SK-N-SH (cell line): ENCODE data around the gene AKR1D1.

Experiments used
- EP300 ChIP-seq, 2 experiments: IDR thresholded peaks; 2 replicates each; pipeline versions ENCODE4 v1.4.0 to v1.6.1; 2012; ENCODE audit warnings: borderline replicate concordance in 1 of 2, low read depth in 1 of 2, low read length in 1 of 2
- EZH2phosphoT487 ChIP-seq: fragments of 200-600 bp; sonication (generic); IDR thresholded peaks from 2 replicates; pipeline ENCODE4 v1.6.1; 2017; ENCODE audit warnings: low read depth, mixed run types, mild to moderate bottlenecking, antibody characterized with exemption, moderate library complexity, borderline replicate concordance
- FOXJ3 ChIP-seq: sonication (generic); formaldehyde crosslinking; IDR thresholded peaks from 2 replicates; pipeline ENCODE4 v1.5.1; 2020; ENCODE audit warnings: mild to moderate bottlenecking, missing genetic modification reagents
- MEF2A ChIP-seq: IDR thresholded peaks from 2 replicates; pipeline ENCODE4 v1.4.0; 2012; ENCODE audit warnings: low read depth, borderline replicate concordance
- POLR2AphosphoS5 ChIP-seq: IDR thresholded peaks from 2 replicates; pipeline ENCODE4 v1.6.1; 2012; ENCODE audit warnings: low read depth, low read length
- RAD21 ChIP-seq: IDR thresholded peaks from 2 replicates; pipeline ENCODE4 v1.6.1; 2012; ENCODE audit warnings: mild to moderate bottlenecking, low read length
- SIN3A ChIP-seq: IDR thresholded peaks from 2 replicates; pipeline ENCODE4 v1.6.1; 2012; ENCODE audit warnings: low read depth, mild to moderate bottlenecking, low read length, moderate library complexity, borderline replicate concordance
- SMC3 ChIP-seq: IDR thresholded peaks from 2 replicates; pipeline ENCODE4 v1.6.1; 2012; ENCODE audit warnings: low read depth, low read length, improper control_type of control experiment
- TF ChIP-seq, protein P1 (sequence below): fragments of 200-600 bp; sonication (generic); IDR thresholded peaks from 2 replicates; pipeline ENCODE4 v1.6.1; 2017; ENCODE audit warnings: antibody characterized with exemption, mild to moderate bottlenecking, moderate library complexity
- TF ChIP-seq, protein P2 (sequence below): fragments of 150-350 bp; IDR thresholded peaks from 2 replicates; pipeline ENCODE4 v1.6.1; 2016; ENCODE audit warnings: mild to moderate bottlenecking, low read depth, low read length

DNA sequence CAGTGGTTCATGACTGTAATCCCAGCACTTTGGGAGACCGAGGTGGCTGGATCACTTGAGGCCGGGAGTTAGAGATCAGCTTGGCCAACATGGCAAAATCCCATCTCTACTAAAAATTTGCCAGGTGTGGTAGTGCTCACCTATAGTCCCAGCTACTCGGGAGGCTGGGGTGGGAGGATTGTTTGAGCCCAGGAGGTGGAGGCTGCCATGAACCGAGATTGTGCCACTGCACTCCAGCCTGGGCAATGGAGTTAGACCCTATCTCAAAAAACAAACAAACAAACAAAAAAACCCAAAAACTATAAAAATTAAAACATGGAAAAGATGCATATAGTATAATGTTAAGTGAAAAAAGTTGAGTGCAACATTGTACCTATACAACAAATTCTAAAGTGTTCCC is 81.4 kb downstream of the AKR1D1 start:
- TF ChIP-seq POLR2AphosphoS5 (no peak), SMC3 (no peak), SIN3A (no peak), MEF2A (no peak), EZH2phosphoT487 (no peak), EP300 (IDR thresholded peaks at IDR 0.05; ENCODE audit: borderline replicate concordance in 1 of 2, low read depth in 1 of 2, low read length in 1 of 2) (no peak), FOXJ3 (CRISPR knock-in tag) (no peak), RAD21 (no peak)
- TF ChIP-seq, protein P1, sequence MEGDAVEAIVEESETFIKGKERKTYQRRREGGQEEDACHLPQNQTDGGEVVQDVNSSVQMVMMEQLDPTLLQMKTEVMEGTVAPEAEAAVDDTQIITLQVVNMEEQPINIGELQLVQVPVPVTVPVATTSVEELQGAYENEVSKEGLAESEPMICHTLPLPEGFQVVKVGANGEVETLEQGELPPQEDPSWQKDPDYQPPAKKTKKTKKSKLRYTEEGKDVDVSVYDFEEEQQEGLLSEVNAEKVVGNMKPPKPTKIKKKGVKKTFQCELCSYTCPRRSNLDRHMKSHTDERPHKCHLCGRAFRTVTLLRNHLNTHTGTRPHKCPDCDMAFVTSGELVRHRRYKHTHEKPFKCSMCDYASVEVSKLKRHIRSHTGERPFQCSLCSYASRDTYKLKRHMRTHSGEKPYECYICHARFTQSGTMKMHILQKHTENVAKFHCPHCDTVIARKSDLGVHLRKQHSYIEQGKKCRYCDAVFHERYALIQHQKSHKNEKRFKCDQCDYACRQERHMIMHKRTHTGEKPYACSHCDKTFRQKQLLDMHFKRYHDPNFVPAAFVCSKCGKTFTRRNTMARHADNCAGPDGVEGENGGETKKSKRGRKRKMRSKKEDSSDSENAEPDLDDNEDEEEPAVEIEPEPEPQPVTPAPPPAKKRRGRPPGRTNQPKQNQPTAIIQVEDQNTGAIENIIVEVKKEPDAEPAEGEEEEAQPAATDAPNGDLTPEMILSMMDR = no peak
- TF ChIP-seq, protein P2, sequence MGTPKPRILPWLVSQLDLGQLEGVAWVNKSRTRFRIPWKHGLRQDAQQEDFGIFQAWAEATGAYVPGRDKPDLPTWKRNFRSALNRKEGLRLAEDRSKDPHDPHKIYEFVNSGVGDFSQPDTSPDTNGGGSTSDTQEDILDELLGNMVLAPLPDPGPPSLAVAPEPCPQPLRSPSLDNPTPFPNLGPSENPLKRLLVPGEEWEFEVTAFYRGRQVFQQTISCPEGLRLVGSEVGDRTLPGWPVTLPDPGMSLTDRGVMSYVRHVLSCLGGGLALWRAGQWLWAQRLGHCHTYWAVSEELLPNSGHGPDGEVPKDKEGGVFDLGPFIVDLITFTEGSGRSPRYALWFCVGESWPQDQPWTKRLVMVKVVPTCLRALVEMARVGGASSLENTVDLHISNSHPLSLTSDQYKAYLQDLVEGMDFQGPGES = no peak
